HepG2 (cell line): ENCODE data around the gene WDFY1. TPM values are rescaled to one million over a fixed set of nuclear protein-coding genes. Genes with fewer than 3 reads are reported as not detected.
A peak's percentile ranks its signal among the peaks of the same experiment; 100 is the strongest.

ENCODE experiments used
- ATAC-seq: fragments of 200-7000 bp; cut with Tn5 transposase; 3 replicates; pipeline ENCODE4 v1.9.1; 2020; ENCODE audit warnings: mild to moderate bottlenecking, moderate library complexity
- BruUV-seq: library from RNA; stranded (reverse); fragments of 400-500 nt; replicated peaks from 2 replicates; lab custom pipeline; 2021; lab: Mats Ljungman, UMichigan
- CTCF ChIA-PET: fragments of 300-600 bp; formaldehyde crosslinking; extraction: SDS; loops from one replicate; lab custom pipeline; 2021; ENCODE audit warnings: low total read pairs, inconsistent platforms, low intra/inter-chr PET ratio; lab: Yijun Ruan, JAX
- POLR2A ChIA-PET: fragments of 350-600 bp; sonication (Branson Sonifier 250); formaldehyde crosslinking; loops from one replicate; lab custom pipeline; 2020; ENCODE audit warnings: antibody characterized with exemption, inconsistent platforms; lab: Yijun Ruan, JAX
- DNase-seq: peaks from one replicate; pipeline ENCODE4 v3.0.0-alpha.2; 2015; ENCODE audit warnings: low spot score
- FAIRE-seq: peaks from 3 replicates; lab custom pipeline; 2011; peaks lifted over from hg19 to GRCh38; lab: Jason Lieb, UNC
- H2AFZ ChIP-seq: one replicate; pipeline ENCODE4 v1.6.1; 2011; ENCODE audit warnings: low read length, inconsistent platforms
- H3K27ac ChIP-seq: fragments of 300-600 bp; 3 replicates; pipeline ENCODE4 v1.8.0; 2011; ENCODE audit warnings: mixed run types, mild to moderate bottlenecking, mixed read lengths, low read length, inconsistent platforms; ENCODE audit not compliant: insufficient read depth; ENCODE audit errors: extremely low read length
- H3K27me3 ChIP-seq, 2 experiments: fragments of 200-600 bp in 1 of 2; 2 replicates in 1 of 2; 3 replicates in 1 of 2; pipeline versions ENCODE4 v1.6.0 to v1.8.0; 2011; ENCODE audit warnings: low read length in 2 of 2, mild to moderate bottlenecking in 2 of 2, moderate library complexity in 2 of 2, inconsistent platforms in 1 of 2; ENCODE audit not compliant: insufficient read depth in 2 of 2, control insufficient read depth in 1 of 2
- H3K36me3 ChIP-seq, 2 experiments: fragments of 200-600 bp in 1 of 2; replicated peaks in 1 of 2; 2 replicates in 1 of 2; 3 replicates in 1 of 2; pipeline versions ENCODE4 v1.5.1 to v1.8.0; 2011; ENCODE audit warnings: low read length in 2 of 2, inconsistent platforms in 1 of 2; ENCODE audit not compliant: insufficient read depth in 2 of 2, control insufficient read depth in 1 of 2
- H3K4me1 ChIP-seq: 2 replicates; pipeline ENCODE4 v1.5.1; 2012; ENCODE audit warnings: low read length, inconsistent platforms; ENCODE audit not compliant: insufficient read depth
- H3K4me2 ChIP-seq: 2 replicates; pipeline ENCODE4 v1.6.0; 2011; ENCODE audit warnings: low read depth, low read length, inconsistent platforms
- H3K4me3 ChIP-seq, 3 experiments: fragments of 200-600 bp in 1 of 3; sonication (generic), shearing (Covaris generic) in 1 of 3; replicated peaks in 1 of 3; 2 replicates each; pipeline ENCODE4 v1.5.1; 2011 to 2016; ENCODE audit warnings: low read length in 3 of 3, inconsistent platforms in 2 of 3, low read depth in 2 of 3, mild to moderate bottlenecking in 2 of 3, control low read depth in 1 of 3, mixed read lengths in 1 of 3; ENCODE audit not compliant: insufficient read depth in 1 of 3
- H3K79me2 ChIP-seq: one replicate; pipeline ENCODE4 v1.6.1; 2011; ENCODE audit warnings: low read length, inconsistent platforms; ENCODE audit not compliant: insufficient read depth
- H3K9ac ChIP-seq: 2 replicates; pipeline ENCODE4 v1.6.0; 2011; ENCODE audit warnings: mild to moderate bottlenecking, low read depth, low read length, inconsistent platforms; ENCODE audit not compliant: insufficient read depth
- H3K9me3 ChIP-seq: 2 replicates; pipeline ENCODE4 v1.5.1; 2012; ENCODE audit warnings: mild to moderate bottlenecking, low read length
- H4K20me1 ChIP-seq: 2 replicates; pipeline ENCODE4 v1.6.0; 2011; ENCODE audit warnings: inconsistent platforms, mild to moderate bottlenecking, low read length, moderate library complexity; ENCODE audit not compliant: insufficient read depth
- KDM4B ChIP-seq: sonication (generic); formaldehyde crosslinking; IDR thresholded peaks from 2 replicates; pipeline ENCODE4 v1.4.0; 2020; ENCODE audit warnings: missing genetic modification reagents
- KLF13 ChIP-seq: sonication (generic); formaldehyde crosslinking; IDR thresholded peaks from 2 replicates; pipeline ENCODE4 v1.4.0; 2020; ENCODE audit warnings: mild to moderate bottlenecking, missing genetic modification reagents
- MAFG ChIP-seq: sonication (generic); formaldehyde crosslinking; IDR thresholded peaks from 2 replicates; pipeline ENCODE4 v1.5.1; 2020; ENCODE audit warnings: mild to moderate bottlenecking, missing genetic modification reagents
- MBD4 ChIP-seq: IDR thresholded peaks from 2 replicates; pipeline ENCODE4 v1.6.1; 2012; ENCODE audit warnings: low read length, inconsistent platforms, borderline replicate concordance
- PBX2 ChIP-seq: IDR thresholded peaks from 2 replicates; pipeline ENCODE4 v1.6.1; 2016; ENCODE audit warnings: control low read depth
- PITX1 ChIP-seq: sonication (generic); formaldehyde crosslinking; IDR thresholded peaks from 2 replicates; pipeline ENCODE4 v1.5.1; 2020; ENCODE audit warnings: mild to moderate bottlenecking, missing genetic modification reagents
- TEAD3 ChIP-seq: optimal IDR thresholded peaks from 2 replicates; pipeline ENCODE3; 2016; ENCODE audit warnings: borderline replicate concordance
- ZBTB33 ChIP-seq: sonication (generic); formaldehyde crosslinking; IDR thresholded peaks from 2 replicates; pipeline ENCODE4 v1.4.0; 2020; ENCODE audit warnings: missing genetic modification reagents
- WGBS: methylation state at CpG from one replicate; pipeline ENCODE4 v1.1.6; 2017; ENCODE audit warnings: low lambda C conversion rate; 5-methylcytosine and 5-hydroxymethylcytosine counted together
- in situ Hi-C: cut with HindIII; loops from 2 replicates; pipeline ENCODE4 v1.10.0; 2017; ENCODE audit warnings: low pct_unique_long_range_greater_than_20kb; ENCODE audit not compliant: extremely low pct_ligation_motif_present
- intact Hi-C: fragments of 100-400 bp; cut with micrococcal nuclease; formaldehyde crosslinking; loops from one replicate; pipeline ENCODE4 v1.10.0; 2022; ENCODE audit not compliant: unreplicated experiment
- polyA plus RNA-seq, 8 experiments: library from polyadenylated mRNA; depleted of rRNA in 3 of 8; stranded (reverse) in 7 of 8; unstranded in 1 of 8; fragments of >200 nt; fragmentation: Illumina TruSeq in 4 of 8; extraction: Trizol in 4 of 8; gene quantifications; 2 replicates each; pipeline versions ENCODE4 v1.2.1 to v1.2.3, GENCODE V29; 2011 to 2016; ENCODE audit warnings: low read depth in 4 of 8, missing spikeins in 1 of 8, mixed read lengths in 1 of 8; ENCODE audit not compliant: insufficient read depth in 1 of 8
- total RNA-seq, 5 experiments: library from RNA; depleted of rRNA; stranded (reverse); fragments of >200 nt; fragmentation: Illumina TruSeq; extraction: Trizol; gene quantifications; 2 replicates each; pipeline ENCODE4 v1.2.3, GENCODE V29; 2016; ENCODE audit warnings: low read depth in 1 of 5

WDFY1 gene
- total and polyA plus RNA-seq, 2 of the 13 experiments (the other 11 are each of a cell fraction or from before 2014, with no cell fraction given): 77.0 to 78.4 TPM

- BruUV-seq: no TSS peak
- intact Hi-C loops: loop anchor here (2.0 kb wide), 2 partner anchors 25 to 47 kb away; no protein-coding TSS in a partner anchor
- 20% methylated on average over 4 of the region's 4 CpGs for WGBS
- H3K9ac ChIP-seq: peak overlapping the region; percentile 89; the same call in 1 of the 2 replicates
- H3K27me3 ChIP-seq: no peaks in the 10 kb centered on the region; a peak in 1 of 5 replicates
- 0 out of 2 replicates have a peak, but pooled peaks have one; percentile 21 for TF ChIP-seq KDM4B
- no peak for TF ChIP-seq MBD4
- H3K9me3 ChIP-seq: no peaks in the 10 kb centered on the region
- CTCF ChIA-PET: no interaction called here
- H3K79me2 ChIP-seq: peaks cover 41% of the 10 kb centered on the region
- in situ Hi-C loops: loop anchor here (5.0 kb wide), 1 partner anchor 49 kb away; no protein-coding TSS in a partner anchor
- ATAC-seq: no peak
- POLR2A ChIA-PET: interaction anchor here (0.6 to 5.0 kb wide), 4 partner anchors 12 to 629 kb away, joined by 3 to 33 read pairs (median 16); partner anchors contain the start of gene WDFY1
- peak overlapping the region; percentile 64 for H2AFZ ChIP-seq
- peaks cover 4 to 18% of the 10 kb centered on the region in 2 experiments; a peak in 4 of 5 replicates for H3K36me3 ChIP-seq
- no peak for DNase-seq
- peak overlapping the region; percentile 77 for H3K4me2 ChIP-seq
- peaks cover 58% of the 10 kb centered on the region for H3K4me1 ChIP-seq
- H3K4me3 ChIP-seq: peak overlapping the region in 2 of 3 experiments; percentile 86 to 97; a peak in 4 of 6 replicates
- no peak overlapping the region for H3K27ac ChIP-seq
- H4K20me1 ChIP-seq: peaks cover 12% of the 10 kb centered on the region
- no peak for FAIRE-seq
These were observed 11.2 kb upstream of the WDFY1 start for GRCh38 chr2:223956300-223956699.

GRCh38 chr2:223954401-223954800, 9.3 kb upstream of the WDFY1 start:
- no peak overlapping the region for H3K9ac ChIP-seq
- no peak overlapping the region for H3K4me2 ChIP-seq
- BruUV-seq: no TSS peak
- H3K36me3 ChIP-seq: peaks cover 0 to under 1% of the 10 kb centered on the region in 2 experiments; a peak in 4 of 5 replicates
- peak; percentile 14 for DNase-seq
- TF ChIP-seq PBX2 (CRISPR knock-in tag) (no peak), TEAD3 (CRISPR knock-in tag) (no peak), PITX1 (no peak), KLF13 (CRISPR knock-in tag) (no peak), ZBTB33 (CRISPR knock-in tag) (peak; percentile 87), MAFG (CRISPR knock-in tag) (no peak)
- TF ChIP-seq, all 625 proteins: peak for 1
- peaks cover 22% of the 10 kb centered on the region for H3K79me2 ChIP-seq
- no peaks in the 10 kb centered on the region; a peak in 1 of 5 replicates for H3K27me3 ChIP-seq
- H3K27ac ChIP-seq: no peak overlapping the region
- H3K9me3 ChIP-seq: no peaks in the 10 kb centered on the region
- no peak for FAIRE-seq
- POLR2A ChIA-PET: interaction anchor here (4.7 to 5.0 kb wide), 2 partner anchors 10 to 24 kb away, joined by 30 to 33 read pairs; partner anchors contain the start of gene WDFY1
- no peak for ATAC-seq
- H3K4me3 ChIP-seq: no peak overlapping the region
- intact Hi-C loops (no loop called here), in situ Hi-C loops (no loop called here)
- peaks cover 8% of the 10 kb centered on the region; the same call in 1 of the 2 replicates for H4K20me1 ChIP-seq
- WGBS: 69% methylated on average over 3 of the region's 3 CpGs
- CTCF ChIA-PET: no interaction called here
- no peak overlapping the region for H2AFZ ChIP-seq
- H3K4me1 ChIP-seq: peaks cover 51% of the 10 kb centered on the region
